ENCODE data around the gene ADGRB3.
A peak's percentile ranks its signal among the peaks of the same experiment; 100 is the strongest.

The ADGRB3 gene

GRCh38 chr6:68637071-68637470, 2.0 kb downstream of the ADGRB3 start:
- in situ Hi-C loops (cut with MboI; ENCODE audit: low pct_unique_long_range_greater_than_20kb, low sequenced_read_pairs, unreplicated experiment), result loop anchor here (25.0 kb wide), 2 partner anchors 325 to 1475 kb away; no protein-coding TSS in a partner anchor
- DNase-seq (ENCODE audit: low spot score), result no peak
- TF ChIP-seq CTCF (IDR thresholded peaks at IDR 0.05; ENCODE audit: extremely low read depth, insufficient read depth, missing control alignments), result no peak

GRCh38 chr6:68637782-68638181, 2.7 kb downstream of the ADGRB3 start:
- in situ Hi-C loops (cut with MboI; ENCODE audit: low pct_unique_long_range_greater_than_20kb, low sequenced_read_pairs, unreplicated experiment), result loop anchor here (25.0 kb wide), 2 partner anchors 325 to 1475 kb away; no protein-coding TSS in a partner anchor
- no peak for DNase-seq (ENCODE audit: low spot score)
- TF ChIP-seq CTCF (IDR thresholded peaks at IDR 0.05; ENCODE audit: extremely low read depth, insufficient read depth, missing control alignments), result no peak

- peak; percentile 39 for DNase-seq (ENCODE audit: low spot score)
- in situ Hi-C loops (cut with MboI; ENCODE audit: low pct_unique_long_range_greater_than_20kb, low sequenced_read_pairs, unreplicated experiment), result loop anchor here (25.0 kb wide), 2 partner anchors 324 to 1474 kb away; no protein-coding TSS in a partner anchor
- TF ChIP-seq CTCF (IDR thresholded peaks at IDR 0.05; ENCODE audit: extremely low read depth, insufficient read depth, missing control alignments), result peak; percentile 75
These were observed 3.3 kb downstream of the ADGRB3 start for GRCh38 chr6:68638230-68638900.

GRCh38 chr6:68639211-68639610, 4.1 kb downstream of the ADGRB3 start:
- no peak for TF ChIP-seq CTCF (IDR thresholded peaks at IDR 0.05; ENCODE audit: extremely low read depth, insufficient read depth, missing control alignments)
- no peak for DNase-seq (ENCODE audit: low spot score)
- in situ Hi-C loops (cut with MboI; ENCODE audit: low pct_unique_long_range_greater_than_20kb, low sequenced_read_pairs, unreplicated experiment), result loop anchor here (25.0 kb wide), 2 partner anchors 323 to 1473 kb away; no protein-coding TSS in a partner anchor

- DNase-seq (ENCODE audit: low spot score), result no peak
- no peak for TF ChIP-seq CTCF (IDR thresholded peaks at IDR 0.05; ENCODE audit: extremely low read depth, insufficient read depth, missing control alignments)
- in situ Hi-C loops (cut with MboI; ENCODE audit: low pct_unique_long_range_greater_than_20kb, low sequenced_read_pairs, unreplicated experiment), result loop anchor here (25.0 kb wide), 2 partner anchors 322 to 1472 kb away; no protein-coding TSS in a partner anchor
These were observed 4.9 kb downstream of the ADGRB3 start for GRCh38 chr6:68639826-68640490.

GRCh38 chr6:68640491-68640835, 5.4 kb downstream of the ADGRB3 start:
- no peak for TF ChIP-seq CTCF (IDR thresholded peaks at IDR 0.05; ENCODE audit: extremely low read depth, insufficient read depth, missing control alignments)
- in situ Hi-C loops (cut with MboI; ENCODE audit: low pct_unique_long_range_greater_than_20kb, low sequenced_read_pairs, unreplicated experiment), result loop anchor here (25.0 kb wide), 2 partner anchors 322 to 1472 kb away; no protein-coding TSS in a partner anchor
- no peak for DNase-seq (ENCODE audit: low spot score)

All from GM13977 (cell line).